H1 (cell line): ENCODE data around the gene GRID1. TPM values are rescaled to one million over a fixed set of nuclear protein-coding genes. Genes with fewer than 3 reads are reported as not detected.

ENCODE experiments used
- CTCF ChIA-PET: fragments of 300-600 bp; sonication (Branson Sonifier 250); formaldehyde crosslinking; loops from one replicate; lab custom pipeline; 2021; ENCODE audit not compliant: partially characterized antibody; lab: Charles Lee
- POLR2A ChIA-PET: fragments of 300-600 bp; sonication (Branson Sonifier 250); formaldehyde crosslinking; loops from one replicate; lab custom pipeline; 2021; ENCODE audit warnings: inconsistent platforms; ENCODE audit not compliant: partially characterized antibody; lab: Charles Lee
- DNase-seq, 2 experiments: peaks; one replicate each; pipeline versions ENCODE4 v3.0.0 to v3.0.0-alpha.2; 2010 to 2022; ENCODE audit warnings: low spot score in 2 of 2, low read depth in 1 of 2, mixed read lengths in 1 of 2
- FAIRE-seq: peaks from 2 replicates; lab custom pipeline; 2011; peaks lifted over from hg19 to GRCh38; lab: Jason Lieb, UNC
- H2AFZ ChIP-seq: 2 replicates; pipeline ENCODE4 v1.8.1; 2012; ENCODE audit warnings: low read length, inconsistent platforms
- H2AK5ac ChIP-seq: 2 replicates; pipeline ENCODE4 v1.6.1; 2013; ENCODE audit warnings: low read depth, low read length
- H2BK120ac ChIP-seq: replicated peaks from 2 replicates; pipeline ENCODE3; 2013; ENCODE audit warnings: low read depth, low read length, inconsistent platforms
- H2BK12ac ChIP-seq: 2 replicates; pipeline ENCODE4 v1.6.1; 2013; ENCODE audit warnings: low read depth, low read length
- H2BK15ac ChIP-seq: 2 replicates; pipeline ENCODE4 v1.6.1; 2013; ENCODE audit warnings: low read length
- H2BK20ac ChIP-seq: 2 replicates; pipeline ENCODE4 v1.6.1; 2013; ENCODE audit warnings: low read length
- H2BK5ac ChIP-seq: 2 replicates; pipeline ENCODE4 v1.6.1; 2013; ENCODE audit warnings: low read depth, low read length
- H3K14ac ChIP-seq: 2 replicates; pipeline ENCODE4 v1.6.1; 2013; ENCODE audit warnings: inconsistent platforms; ENCODE audit not compliant: insufficient read length
- H3K18ac ChIP-seq: 2 replicates; pipeline ENCODE4 v1.6.1; 2013; ENCODE audit warnings: low read length; ENCODE audit errors: extremely low read depth
- H3K23ac ChIP-seq: 2 replicates; pipeline ENCODE4 v1.6.1; 2013; ENCODE audit warnings: inconsistent platforms; ENCODE audit not compliant: insufficient read length
- H3K23me2 ChIP-seq: 2 replicates; pipeline ENCODE4 v1.6.1; 2013; ENCODE audit warnings: low read depth, low read length
- H3K27ac ChIP-seq: 2 replicates; pipeline ENCODE4 v1.6.1; 2011; ENCODE audit warnings: low read depth, low read length, inconsistent platforms
- H3K27me3 ChIP-seq, 4 experiments: replicated peaks in 1 of 4; 1 replicate in 1 of 4; 2 replicates in 3 of 4; pipeline versions ENCODE4 v1.6.1 to v1.8.1; 2011 to 2013; ENCODE audit warnings: low read length in 3 of 4, mild to moderate bottlenecking in 3 of 4, inconsistent platforms in 2 of 4, mixed read lengths in 2 of 4, moderate library complexity in 1 of 4; ENCODE audit not compliant: control insufficient read depth in 3 of 4, insufficient read depth in 3 of 4; ENCODE audit errors: extremely low read depth in 1 of 4
- H3K36me3 ChIP-seq, 4 experiments: 2 replicates each; pipeline versions ENCODE4 v1.6.1 to v1.8.1; 2011 to 2013; ENCODE audit warnings: mild to moderate bottlenecking in 4 of 4, low read length in 3 of 4, moderate library complexity in 2 of 4, control low read depth in 1 of 4, inconsistent platforms in 1 of 4; ENCODE audit not compliant: insufficient read depth in 4 of 4, control insufficient read depth in 2 of 4
- H3K4ac ChIP-seq: replicated peaks from 2 replicates; pipeline ENCODE3; 2013; ENCODE audit warnings: low read length, low read depth, mixed read lengths, inconsistent platforms; ENCODE audit not compliant: insufficient read length
- H3K4me1 ChIP-seq, 4 experiments: replicated peaks in 1 of 4; 1 replicate in 1 of 4; 2 replicates in 3 of 4; pipeline versions ENCODE4 v1.6.1 to v1.8.1; 2011 to 2013; ENCODE audit warnings: low read length in 3 of 4, inconsistent platforms in 2 of 4, mixed read lengths in 1 of 4; ENCODE audit not compliant: insufficient read depth in 4 of 4, control insufficient read depth in 3 of 4
- H3K4me2 ChIP-seq, 2 experiments: 2 replicates each; pipeline versions ENCODE4 v1.6.1 to v1.8.1; 2011 to 2013; ENCODE audit warnings: low read depth in 2 of 2, low read length in 2 of 2, control low read depth in 1 of 2, inconsistent platforms in 1 of 2, mild to moderate bottlenecking in 1 of 2; ENCODE audit not compliant: insufficient read depth in 1 of 2
- H3K4me3 ChIP-seq, 4 experiments: fragments of 200-600, 300-600 bp in 1 of 4; sonication (generic), shearing (Covaris generic), sonication (Bioruptor Twin) in 1 of 4; 2 replicates each; pipeline versions ENCODE4 v1.5.1 to v1.8.1; 2011 to 2016; ENCODE audit warnings: low read length in 4 of 4, low read depth in 3 of 4, control low read depth in 2 of 4, inconsistent platforms in 2 of 4, mild to moderate bottlenecking in 2 of 4, mixed read lengths in 1 of 4, moderate library complexity in 1 of 4; ENCODE audit not compliant: insufficient read depth in 2 of 4; ENCODE audit errors: extremely low read depth in 1 of 4
- H3K56ac ChIP-seq: replicated peaks from 2 replicates; pipeline ENCODE3; 2013; ENCODE audit warnings: low read depth, mild to moderate bottlenecking, mixed read lengths, low read length, inconsistent platforms; ENCODE audit not compliant: insufficient read length
- H3K79me1 ChIP-seq: 2 replicates; pipeline ENCODE4 v1.6.1; 2013; ENCODE audit warnings: low read depth, low read length, control low read depth
- H3K79me2 ChIP-seq, 2 experiments: 2 replicates each; pipeline versions ENCODE4 v1.6.1 to v1.8.1; 2012 to 2013; ENCODE audit warnings: low read length in 2 of 2, mild to moderate bottlenecking in 2 of 2, inconsistent platforms in 1 of 2; ENCODE audit not compliant: insufficient read depth in 2 of 2, control insufficient read depth in 1 of 2
- H3K9ac ChIP-seq, 4 experiments: replicated peaks in 1 of 4; 1 replicate in 1 of 4; 2 replicates in 3 of 4; pipeline versions ENCODE4 v1.6.1 to v1.8.1; 2011 to 2013; ENCODE audit warnings: low read depth in 3 of 4, low read length in 3 of 4, control low read depth in 2 of 4, mild to moderate bottlenecking in 2 of 4, moderate library complexity in 2 of 4, inconsistent platforms in 1 of 4; ENCODE audit errors: extremely low read depth in 1 of 4
- H3K9me3 ChIP-seq, 2 experiments: 2 replicates each; pipeline versions ENCODE4 v1.6.1 to v1.8.1; 2012 to 2013; ENCODE audit warnings: mild to moderate bottlenecking in 2 of 2, moderate library complexity in 2 of 2, control low read depth in 1 of 2, inconsistent platforms in 1 of 2, low read depth in 1 of 2, low read length in 1 of 2, mixed read lengths in 1 of 2; ENCODE audit not compliant: insufficient read depth in 2 of 2
- H4K20me1 ChIP-seq, 2 experiments: replicated peaks in 1 of 2; 2 replicates each; pipeline versions ENCODE3 to v1.8.1; 2011 to 2013; ENCODE audit warnings: inconsistent platforms in 2 of 2, low read length in 2 of 2, mild to moderate bottlenecking in 1 of 2; ENCODE audit not compliant: insufficient read depth in 2 of 2, control insufficient read depth in 1 of 2
- H4K5ac ChIP-seq: 2 replicates; pipeline ENCODE4 v1.6.1; 2013; ENCODE audit warnings: low read length, low read depth, mixed read lengths, inconsistent platforms; ENCODE audit not compliant: insufficient read length
- H4K8ac ChIP-seq: 2 replicates; pipeline ENCODE4 v1.8.0; 2013; ENCODE audit warnings: mild to moderate bottlenecking, moderate library complexity, low read length, inconsistent platforms; ENCODE audit not compliant: insufficient read depth; ENCODE audit errors: extremely low read depth
- H4K91ac ChIP-seq: replicated peaks from 2 replicates; pipeline ENCODE3; 2013; ENCODE audit warnings: low read length, mixed read lengths, inconsistent platforms; ENCODE audit not compliant: insufficient read length
- BRCA1 ChIP-seq: IDR thresholded peaks from 2 replicates; pipeline ENCODE4 v1.6.1; 2012; ENCODE audit warnings: low read depth, low read length, improper control_type of control experiment
- FOSL1 ChIP-seq: IDR thresholded peaks from 2 replicates; pipeline ENCODE4 v1.6.1; 2011; ENCODE audit warnings: mild to moderate bottlenecking, low read depth, low read length, moderate library complexity; ENCODE audit not compliant: insufficient read depth
- JUN ChIP-seq: IDR thresholded peaks from 2 replicates; pipeline ENCODE4 v1.6.1; 2011; ENCODE audit warnings: low read depth, mild to moderate bottlenecking, improper control_type of control experiment, low read length
- RAD21 ChIP-seq, 2 experiments: IDR thresholded peaks in 1 of 2; conservative IDR thresholded peaks in 1 of 2; 2 replicates each; pipeline ENCODE4 v1.6.1; 2011; ENCODE audit warnings: low read depth in 2 of 2, low read length in 2 of 2, improper control_type of control experiment in 1 of 2, inconsistent platforms in 1 of 2, mild to moderate bottlenecking in 1 of 2, moderate library complexity in 1 of 2
- YY1 ChIP-seq: IDR thresholded peaks from 2 replicates; pipeline ENCODE4 v1.6.1; 2011; ENCODE audit warnings: low read depth, mild to moderate bottlenecking, low read length
- WGBS, 2 experiments: shearing (Covaris generic) in 1 of 2; methylation state at CpG; one replicate each; pipeline versions ENCODE4 v1.1.6 to v1.1.7; 2013 to 2015; ENCODE audit warnings: low lambda C conversion rate in 2 of 2, mixed read lengths in 2 of 2, inconsistent platforms in 1 of 2, low coverage in 1 of 2, missing lambda C conversion rate in 1 of 2; ENCODE audit not compliant: insufficient replicate concordance in 2 of 2, insufficient coverage in 1 of 2, insufficient read length in 1 of 2; ENCODE audit errors: extremely low coverage in 1 of 2, missing lambda C conversion rate in 1 of 2; 5-methylcytosine and 5-hydroxymethylcytosine counted together
- polyA plus RNA-seq, 7 experiments: library from polyadenylated mRNA; depleted of rRNA in 3 of 7; stranded (reverse) in 5 of 7; unstranded in 2 of 7; fragments of >200 nt in 5 of 7; fragments of 200-250 nt in 2 of 7; gene quantifications; 1 replicate in 5 of 7; 2 replicates in 1 of 7; 4 replicates in 1 of 7; pipeline versions ENCODE4 v1.2.1 to v1.2.3, GENCODE V29; 2011 to 2013; ENCODE audit warnings: missing spikeins in 2 of 7, mixed read lengths in 2 of 7
- total RNA-seq: library from RNA; stranded (reverse); fragmentation: NEBNext Ultra II Directional; extraction: Animal tissue kit (Norgen Biotek cat#: 25700); gene quantifications from 2 replicates; pipeline ENCODE4 v1.2.1, GENCODE V29; 2021
- TF ChIP-seq, protein P1 (sequence below), 3 experiments: IDR thresholded peaks; 1 replicate in 2 of 3; 2 replicates in 1 of 3; pipeline versions ENCODE4 v1.5.1 to v1.6.1; 2011; ENCODE audit warnings: low read length in 3 of 3, mild to moderate bottlenecking in 3 of 3, inconsistent platforms in 2 of 3, low read depth in 1 of 3, moderate library complexity in 1 of 3; ENCODE audit not compliant: insufficient read depth in 1 of 3; ENCODE audit errors: control extremely low read depth in 1 of 3
- TF ChIP-seq, protein P2 (sequence below): IDR thresholded peaks from 2 replicates; pipeline ENCODE4 v1.6.1; 2011; ENCODE audit warnings: low read depth, mild to moderate bottlenecking, low read length; ENCODE audit not compliant: insufficient read depth

The GRID1 gene
- total and polyA plus RNA-seq, 2 of the 8 experiments (the other 6 are each of a cell fraction or from before 2014, with no cell fraction given) = 0.22 to 0.30 TPM

GRCh38 chr10:86325158-86325557 lies 41.4 kb downstream of the GRID1 start:
- no peak for DNase-seq
- 82% methylated on average over 5 of the region's 5 CpGs; no CpG with 5 or more reads in 1 of the 2 experiments for WGBS, 2 experiments
- H3K4me3 ChIP-seq = no peak overlapping the region

More at GRCh38 chr10:86325158-86325557, 41.4 kb downstream of the GRID1 start:
- Histone ChIP-seq H4K5ac (no peak overlapping the region), H3K27me3 (no peaks in the 10 kb centered on the region), H2BK12ac (no peak overlapping the region), H2AK5ac (no peak overlapping the region), H2AFZ (no peak overlapping the region), H3K4ac (no peak overlapping the region), H2BK120ac (no peak overlapping the region), H2BK5ac (no peak overlapping the region), H3K14ac (no peak overlapping the region), H3K23me2 (no peaks in the 10 kb centered on the region), H3K27ac (no peak overlapping the region), H4K20me1 (no peaks in the 10 kb centered on the region), H3K36me3 (no peaks in the 10 kb centered on the region), H2BK15ac (no peak overlapping the region), H2BK20ac (no peak overlapping the region), H3K9me3 (no peaks in the 10 kb centered on the region), H3K9ac (no peak overlapping the region), H3K79me1 (no peaks in the 10 kb centered on the region), H3K4me2 (no peak overlapping the region), H3K79me2 (no peaks in the 10 kb centered on the region), H4K91ac (no peak overlapping the region), H3K23ac (no peak overlapping the region), H3K56ac (no peak overlapping the region), H3K4me1 (no peaks in the 10 kb centered on the region), H3K18ac (no peak overlapping the region), H4K8ac (no peak overlapping the region)
- ChIA-PET POLR2A (no interaction called here), CTCF (interaction anchor here (0.6 to 1.2 kb wide), 2 partner anchors 70 to 147 kb away, joined by 3 to 4 read pairs; no protein-coding TSS in a partner anchor)
- TF ChIP-seq RAD21 (IDR thresholded peaks at IDR 0.05 in 1 of 2, conservative IDR thresholded peaks at IDR 0.05 in 1 of 2; ENCODE audit: low read depth in 2 of 2, low read length in 2 of 2) (peak; percentile 22 to 38; a peak in 2 of 4 replicates), YY1 (no peak), BRCA1 (no peak), JUN (no peak), FOSL1 (no peak)
- TF ChIP-seq, protein P1, sequence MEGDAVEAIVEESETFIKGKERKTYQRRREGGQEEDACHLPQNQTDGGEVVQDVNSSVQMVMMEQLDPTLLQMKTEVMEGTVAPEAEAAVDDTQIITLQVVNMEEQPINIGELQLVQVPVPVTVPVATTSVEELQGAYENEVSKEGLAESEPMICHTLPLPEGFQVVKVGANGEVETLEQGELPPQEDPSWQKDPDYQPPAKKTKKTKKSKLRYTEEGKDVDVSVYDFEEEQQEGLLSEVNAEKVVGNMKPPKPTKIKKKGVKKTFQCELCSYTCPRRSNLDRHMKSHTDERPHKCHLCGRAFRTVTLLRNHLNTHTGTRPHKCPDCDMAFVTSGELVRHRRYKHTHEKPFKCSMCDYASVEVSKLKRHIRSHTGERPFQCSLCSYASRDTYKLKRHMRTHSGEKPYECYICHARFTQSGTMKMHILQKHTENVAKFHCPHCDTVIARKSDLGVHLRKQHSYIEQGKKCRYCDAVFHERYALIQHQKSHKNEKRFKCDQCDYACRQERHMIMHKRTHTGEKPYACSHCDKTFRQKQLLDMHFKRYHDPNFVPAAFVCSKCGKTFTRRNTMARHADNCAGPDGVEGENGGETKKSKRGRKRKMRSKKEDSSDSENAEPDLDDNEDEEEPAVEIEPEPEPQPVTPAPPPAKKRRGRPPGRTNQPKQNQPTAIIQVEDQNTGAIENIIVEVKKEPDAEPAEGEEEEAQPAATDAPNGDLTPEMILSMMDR (IDR thresholded peaks at IDR 0.05; ENCODE audit: control extremely low read depth in 1 of 3, insufficient read depth in 1 of 3, low read depth in 1 of 3, low read length in 3 of 3) = peak; percentile 44 to 65 (median 51)
- TF ChIP-seq, protein P2, sequence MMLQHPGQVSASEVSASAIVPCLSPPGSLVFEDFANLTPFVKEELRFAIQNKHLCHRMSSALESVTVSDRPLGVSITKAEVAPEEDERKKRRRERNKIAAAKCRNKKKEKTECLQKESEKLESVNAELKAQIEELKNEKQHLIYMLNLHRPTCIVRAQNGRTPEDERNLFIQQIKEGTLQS = no peak
- FAIRE-seq = no peak
